Measurements from ENCODE around the gene XPR1. TPM values are rescaled to one million over a fixed set of nuclear protein-coding genes. Genes with fewer than 3 reads are reported as not detected.

The XPR1 gene
- polyA plus RNA-seq, 3 donors: 36.3 to 40.1 (median 37.2) TPM

GRCh38 chr1:180889325-180889724 is 257.5 kb downstream of the XPR1 start:
- no peak for DNase-seq (ENCODE audit: extremely low read depth in 1 of 11, low read depth in 9 of 11, low spot score in 4 of 11)

DNA sequence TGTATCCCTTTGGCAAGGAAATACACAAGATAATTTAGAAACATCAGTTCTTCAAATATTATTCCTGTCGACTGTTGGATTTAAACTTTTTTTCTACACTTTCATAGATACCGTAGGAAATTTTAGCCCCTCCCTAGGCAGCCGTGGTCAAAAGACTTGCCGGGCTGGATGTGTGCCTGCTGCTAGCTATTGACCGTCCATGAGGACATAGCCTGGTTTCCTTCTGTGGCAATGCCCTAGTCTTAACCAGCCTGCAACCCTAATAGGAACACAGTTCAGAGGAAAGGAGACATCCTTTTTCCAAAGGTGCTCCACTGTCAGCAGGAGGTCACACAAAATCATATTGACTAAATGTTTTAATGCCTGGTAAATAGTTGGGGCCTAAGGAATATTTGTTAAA is 260.4 kb downstream of the XPR1 start:
- no peak for DNase-seq (ENCODE audit: extremely low read depth in 1 of 11, low read depth in 9 of 11, low spot score in 4 of 11)

DNA sequence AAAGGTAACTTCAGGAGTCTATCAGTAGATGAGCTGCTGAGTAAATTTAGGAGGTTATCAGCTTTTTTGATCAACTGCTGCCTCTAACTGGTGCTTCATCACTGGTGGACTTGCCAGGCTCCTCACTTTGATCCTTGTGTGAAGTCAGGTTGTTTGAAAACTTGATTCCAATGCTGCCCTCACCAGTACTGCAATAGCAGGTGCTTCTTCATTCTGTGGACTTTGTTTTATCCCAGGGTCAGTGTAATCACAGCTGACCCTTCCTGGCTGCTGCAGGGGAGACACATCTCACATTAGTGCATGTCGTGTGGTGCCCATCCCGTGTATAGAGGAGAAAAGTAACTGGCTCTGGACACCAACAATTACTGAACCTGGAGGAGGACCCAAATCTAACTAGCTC is 260.9 kb downstream of the XPR1 start:
- no peak for DNase-seq (ENCODE audit: extremely low read depth in 1 of 11, low read depth in 9 of 11, low spot score in 4 of 11)

- no peak for DNase-seq (ENCODE audit: extremely low read depth in 1 of 11, low read depth in 9 of 11, low spot score in 4 of 11)
Measured at GRCh38 chr1:180893614-180894013, 261.8 kb downstream of the XPR1 start.

DNA sequence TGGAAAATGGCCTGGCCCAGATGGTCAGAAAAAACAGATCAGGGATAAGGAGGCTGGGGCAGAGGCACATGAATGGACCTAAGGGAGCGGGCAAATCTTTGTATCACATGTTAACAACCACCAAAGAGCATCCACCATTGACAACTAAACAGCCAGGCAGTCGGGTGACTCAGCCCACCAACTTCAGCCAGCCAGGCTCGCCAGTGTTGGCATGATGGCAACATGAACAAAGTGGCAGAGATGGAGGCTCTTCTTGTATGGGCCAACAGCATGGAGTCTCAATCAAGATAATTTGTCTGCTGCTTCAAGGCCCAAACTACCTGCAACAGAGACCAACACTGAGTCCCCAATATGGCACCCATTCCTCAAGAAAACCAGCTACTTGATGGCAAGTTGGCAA is 264.3 kb downstream of the XPR1 start:
- no peak for DNase-seq (ENCODE audit: extremely low read depth in 1 of 11, low read depth in 9 of 11, low spot score in 4 of 11)

DNA sequence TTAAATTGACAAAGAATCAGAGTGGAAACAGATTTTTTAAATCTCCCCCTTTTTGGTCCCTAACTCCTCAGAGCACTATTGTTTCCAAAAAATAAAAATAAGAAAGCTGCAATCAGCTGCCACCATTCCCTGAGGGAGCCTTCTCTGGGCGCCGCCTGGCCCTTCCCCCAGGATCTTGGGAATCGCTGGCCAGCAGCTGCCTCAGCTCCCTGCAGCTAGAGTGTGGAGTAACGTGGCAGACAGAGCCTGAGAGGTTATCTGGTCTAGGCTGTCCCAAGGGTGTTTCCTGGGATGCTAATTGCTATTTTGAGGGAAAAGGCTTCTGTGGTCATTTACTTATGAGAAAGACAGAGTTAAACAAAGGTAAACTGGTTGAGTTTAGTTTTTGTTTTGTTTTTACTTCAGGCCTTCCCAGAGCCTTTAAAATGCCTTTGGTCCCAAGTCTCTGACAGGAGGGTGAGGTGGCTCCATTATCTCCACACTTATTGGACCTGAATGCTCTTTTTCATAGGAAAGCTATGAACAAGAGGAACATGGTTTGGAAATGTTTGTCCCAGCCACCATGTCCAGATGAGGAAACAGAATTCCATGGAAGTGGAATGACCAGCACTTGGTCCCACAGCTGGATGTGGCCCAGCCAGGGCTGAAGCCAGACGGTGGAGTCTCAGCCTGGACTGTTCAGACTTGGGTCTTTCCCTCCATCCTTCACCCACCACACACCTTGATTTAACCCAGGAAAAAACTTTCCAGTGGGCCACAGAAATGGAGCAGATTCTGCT is 266.8 kb downstream of the XPR1 start:
- DNase-seq (ENCODE audit: extremely low read depth in 1 of 11, low read depth in 9 of 11, low spot score in 4 of 11): no peak

DNA sequence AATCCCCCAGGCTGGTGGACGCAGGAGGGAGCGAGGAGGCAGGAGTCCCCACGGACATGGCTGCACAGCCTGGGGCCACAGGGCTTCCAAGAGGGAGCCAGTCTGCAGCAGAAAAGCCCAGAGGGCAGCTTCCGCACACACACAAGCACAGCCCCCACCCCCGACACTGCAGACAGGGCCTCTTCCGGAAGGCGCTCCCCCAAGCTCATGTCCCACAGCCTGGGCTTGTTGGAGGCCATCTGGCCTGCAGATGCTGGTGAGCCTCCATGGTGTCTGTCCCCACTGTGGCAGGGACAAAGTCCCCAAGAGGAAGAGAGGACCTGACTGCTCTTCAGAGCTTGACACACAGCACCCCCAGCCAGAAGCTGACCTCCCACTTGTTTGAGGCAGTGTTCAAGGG is 267.4 kb downstream of the XPR1 start:
- no peak for DNase-seq (ENCODE audit: extremely low read depth in 1 of 11, low read depth in 9 of 11, low spot score in 4 of 11)

DNA sequence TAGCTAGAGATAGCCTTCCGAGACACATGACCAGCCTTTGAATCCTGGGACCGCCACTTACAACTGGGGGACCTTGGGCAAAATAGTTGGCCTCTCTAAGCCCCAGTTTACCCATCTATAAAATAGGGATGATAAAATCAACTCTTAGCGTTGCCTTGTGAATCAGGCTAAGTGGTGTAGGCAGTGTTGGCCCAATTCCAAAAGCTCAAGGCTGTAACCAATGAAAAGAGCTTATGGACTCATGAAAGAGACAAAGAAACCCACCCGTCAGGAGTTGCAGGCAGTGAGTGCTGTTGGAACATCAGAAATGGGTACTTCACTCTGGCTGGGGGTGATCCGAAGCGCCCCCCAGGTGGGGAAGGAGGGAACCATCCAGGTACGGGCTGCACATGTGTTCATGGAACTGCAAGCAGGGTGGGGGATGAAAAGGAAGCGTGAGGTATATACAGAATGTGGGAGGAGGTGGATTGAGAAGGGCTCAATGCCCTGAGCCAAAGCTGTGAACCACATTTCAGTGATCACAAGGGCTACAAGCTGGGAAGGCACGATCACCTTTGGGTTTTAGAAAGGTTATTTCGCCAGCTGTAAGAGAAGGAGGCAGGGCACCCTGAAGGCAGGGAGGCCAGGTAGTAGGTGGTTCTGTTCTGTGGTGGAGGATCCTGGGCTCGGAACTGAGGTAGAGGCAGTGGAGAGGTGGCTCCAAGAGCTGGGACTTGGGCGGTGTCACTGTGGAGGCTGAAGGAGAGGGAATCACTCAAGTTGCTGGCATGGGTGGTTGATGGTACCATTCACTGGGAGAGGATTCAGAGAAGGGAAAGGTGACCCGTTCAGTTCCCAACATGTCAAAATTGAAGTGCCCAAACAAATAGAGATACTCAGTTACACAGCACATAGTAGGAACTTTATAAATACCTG is 269.5 kb downstream of the XPR1 start:
- DNase-seq (ENCODE audit: extremely low read depth in 1 of 11, low read depth in 9 of 11, low spot score in 4 of 11): no peak

GRCh38 chr1:180902541-180902940 is 270.7 kb downstream of the XPR1 start:
- no peak for DNase-seq (ENCODE audit: extremely low read depth in 1 of 11, low read depth in 9 of 11, low spot score in 4 of 11)

GRCh38 chr1:180905927-180906326 is 274.1 kb downstream of the XPR1 start:
- DNase-seq (ENCODE audit: extremely low read depth in 1 of 11, low read depth in 9 of 11, low spot score in 4 of 11): no peak

GRCh38 chr1:180906511-180906910 is 274.7 kb downstream of the XPR1 start:
- DNase-seq (ENCODE audit: extremely low read depth in 1 of 11, low read depth in 9 of 11, low spot score in 4 of 11): no peak

DNA sequence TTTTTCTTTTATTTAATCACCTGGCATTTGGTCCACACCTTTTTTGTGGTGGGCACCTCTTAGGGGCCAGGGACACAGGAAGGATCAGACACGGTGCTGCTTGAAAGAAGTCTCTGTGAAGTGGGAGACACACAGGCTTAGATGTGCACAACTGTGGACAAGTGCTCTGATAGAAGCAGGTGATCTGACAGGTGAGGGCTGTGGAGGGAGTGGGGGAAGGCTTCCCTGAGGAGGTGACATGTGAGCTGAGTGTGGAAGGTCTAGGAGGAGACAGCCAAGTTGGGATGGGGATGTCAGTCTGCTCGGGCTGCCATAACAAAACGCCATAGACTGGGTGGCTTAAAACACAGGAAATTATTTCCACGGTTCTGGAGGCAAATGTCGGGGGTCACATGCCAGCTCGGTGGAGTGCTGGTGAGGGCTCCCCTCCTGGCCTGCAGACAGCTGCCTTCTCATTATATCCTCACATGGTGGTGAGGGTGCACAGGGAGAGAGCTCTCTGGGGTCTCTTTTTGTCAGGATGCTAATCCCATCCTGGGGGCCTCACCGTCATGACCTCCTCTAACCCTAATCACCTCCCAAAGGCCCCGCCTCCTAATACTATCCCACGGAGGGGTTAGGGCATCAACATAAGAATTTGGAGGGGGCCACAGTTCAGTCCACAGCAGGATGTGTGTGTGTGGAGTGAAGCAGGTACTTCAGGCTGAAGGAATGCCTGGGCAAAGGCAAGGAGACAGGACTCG is 275.7 kb downstream of the XPR1 start:
- DNase-seq (ENCODE audit: extremely low read depth in 1 of 11, low read depth in 9 of 11, low spot score in 4 of 11): no peak

DNA sequence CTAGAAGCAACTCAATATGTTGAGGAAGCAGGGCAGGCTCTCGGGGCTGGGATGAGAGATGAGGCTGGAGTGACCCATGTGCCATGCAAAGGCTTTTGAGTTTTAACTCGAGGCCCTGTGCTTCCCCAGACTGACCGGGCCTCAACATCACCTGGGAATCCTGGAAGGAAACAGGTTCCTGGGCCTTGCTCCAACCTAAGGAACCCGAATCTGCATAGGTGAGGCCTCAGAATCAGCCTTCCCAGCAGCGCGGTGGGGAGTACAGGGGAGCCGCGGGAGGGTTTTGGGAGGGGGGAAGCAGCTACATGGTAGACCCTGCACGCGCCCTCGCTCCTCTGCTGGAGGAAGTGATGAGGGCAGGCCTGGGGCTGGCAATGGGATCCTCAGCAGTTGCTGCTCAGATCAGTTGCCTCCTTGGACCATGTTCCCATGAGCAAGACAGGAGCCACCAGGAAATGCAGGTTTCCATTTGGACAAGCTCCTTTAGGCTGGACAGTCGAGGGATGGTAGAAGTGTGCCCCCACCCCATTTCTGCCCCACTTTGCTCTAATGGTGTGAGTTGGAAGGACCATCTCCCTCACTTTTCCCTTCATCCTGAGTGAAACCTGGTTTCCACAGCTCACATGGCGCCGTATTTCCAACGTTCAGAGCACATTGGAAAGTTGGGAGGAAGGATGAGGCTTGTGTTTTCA is 276.4 kb downstream of the XPR1 start:
- no peak for DNase-seq (ENCODE audit: extremely low read depth in 1 of 11, low read depth in 9 of 11, low spot score in 4 of 11)

- no peak for DNase-seq (ENCODE audit: extremely low read depth in 1 of 11, low read depth in 9 of 11, low spot score in 4 of 11)
Measured at GRCh38 chr1:180909005-180909414, 277.2 kb downstream of the XPR1 start.

GRCh38 chr1:180909462-180909976 is 277.7 kb downstream of the XPR1 start:
- DNase-seq (ENCODE audit: extremely low read depth in 1 of 11, low read depth in 9 of 11, low spot score in 4 of 11): peak in 4 of 11 donors; percentile 22 to 54 (median 43)

DNA sequence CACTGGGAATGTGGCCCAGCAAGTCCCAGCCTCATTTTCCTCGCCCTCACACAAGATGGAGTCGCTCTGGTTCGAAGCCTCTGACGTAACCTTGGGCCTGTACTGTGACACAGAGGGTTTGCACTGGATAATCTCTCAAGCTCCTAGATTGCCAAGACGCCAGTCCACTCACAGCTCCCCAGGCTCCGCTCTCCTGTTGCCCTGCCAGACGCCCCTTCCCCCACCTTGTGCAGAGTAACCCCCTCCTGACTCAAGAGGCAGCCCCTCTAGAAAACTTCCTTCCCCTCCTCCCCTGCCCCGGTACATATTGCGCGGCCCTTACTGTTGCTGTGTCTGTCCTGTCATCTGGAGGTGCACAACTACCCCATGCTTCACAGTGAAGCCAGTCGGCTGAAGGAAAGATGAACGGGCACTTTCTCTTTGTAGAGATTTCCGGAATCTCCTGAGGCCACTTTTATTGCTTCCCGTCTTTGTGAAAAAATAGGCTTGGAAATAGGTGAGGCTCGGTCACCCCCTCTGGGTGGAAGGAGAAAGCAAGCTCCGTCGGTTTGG is 279.9 kb downstream of the XPR1 start:
- no peak for DNase-seq (ENCODE audit: extremely low read depth in 1 of 11, low read depth in 9 of 11, low spot score in 4 of 11)

DNA sequence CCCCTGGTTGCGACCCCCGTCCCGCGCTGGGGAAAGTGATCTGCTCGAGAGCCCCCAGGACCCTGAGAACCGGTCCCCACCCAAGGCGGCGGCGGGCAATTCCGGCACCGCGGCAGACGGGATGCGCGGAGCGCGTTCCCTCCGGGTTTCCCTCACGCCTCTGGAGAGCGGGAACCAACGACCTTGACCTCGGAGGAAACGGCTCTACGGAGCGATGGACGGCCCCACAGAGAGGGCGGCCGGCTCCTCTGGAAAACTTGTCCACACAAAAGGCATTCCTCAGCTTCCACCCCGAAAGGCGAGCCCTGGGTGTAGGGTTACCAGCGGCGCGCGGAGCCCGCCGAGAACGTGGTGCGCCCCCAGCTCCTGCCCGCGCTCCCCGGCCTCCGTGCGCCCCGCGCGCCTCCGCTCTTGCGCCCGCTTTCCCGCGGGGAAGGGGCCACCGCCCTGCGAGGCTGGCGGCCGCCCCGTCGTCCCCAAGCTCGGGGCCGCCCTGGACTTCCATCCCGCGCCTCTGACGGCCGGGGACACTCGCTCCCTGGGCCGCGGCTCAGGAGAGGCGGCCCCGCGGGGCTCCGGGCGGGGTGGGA is 280.5 kb downstream of the XPR1 start:
- DNase-seq (ENCODE audit: extremely low read depth in 1 of 11, low read depth in 9 of 11, low spot score in 4 of 11): peak in 4 of 11 donors; percentile 40 to 55 (median 48)
